RWPE1 (cell line): ENCODE results near the gene ACACB.

Experiments
- CTCF ChIA-PET: fragments of 350-600 bp; sonication (Branson Sonifier 250); formaldehyde crosslinking; extraction: SDS; loops from one replicate; lab custom pipeline; 2021; lab: Yijun Ruan, JAX
- POLR2A ChIA-PET: fragments of 400-600 bp; formaldehyde crosslinking; extraction: SDS; loops from one replicate; lab custom pipeline; 2020; ENCODE audit warnings: antibody characterized with exemption; ENCODE audit not compliant: low non-redundant PET; lab: Yijun Ruan, JAX
- DNase-seq: peaks from one replicate; pipeline ENCODE4 v3.0.0; 2012; ENCODE audit warnings: low spot score
- H3K27ac ChIP-seq: fragments of 450-650 bp; 2 replicates; pipeline ENCODE4 v1.5.1; 2017
- TF ChIP-seq, protein P1 (sequence below): fragments of 450-650 bp; conservative IDR thresholded peaks from 2 replicates; pipeline ENCODE4 v1.5.1; 2017; ENCODE audit warnings: low read depth, mild to moderate bottlenecking

ACACB gene

DNA sequence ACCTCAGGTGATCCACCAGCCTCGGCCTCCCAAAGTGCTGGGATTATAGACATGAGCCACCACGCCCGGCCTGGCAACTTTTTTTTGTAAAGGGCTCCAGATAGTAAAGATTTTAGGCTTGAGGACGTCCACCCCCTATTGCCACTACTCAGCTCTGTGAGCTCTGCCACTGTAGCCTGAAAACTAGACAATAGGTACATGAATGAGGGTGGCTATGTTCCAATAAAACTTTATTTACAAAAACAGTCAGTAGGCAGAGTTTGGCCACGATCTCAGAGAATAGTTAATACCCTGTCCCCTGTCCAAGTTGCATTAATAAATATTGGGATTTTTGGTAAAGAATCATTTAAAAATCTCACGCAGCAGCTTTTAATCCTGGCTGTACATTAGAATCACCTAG lies 102.6 kb downstream of the ACACB start:
- POLR2A ChIA-PET = no interaction called here
- CTCF ChIA-PET = no interaction called here
- DNase-seq = no peak
- no peak overlapping the region for H3K27ac ChIP-seq
- TF ChIP-seq, protein P1, sequence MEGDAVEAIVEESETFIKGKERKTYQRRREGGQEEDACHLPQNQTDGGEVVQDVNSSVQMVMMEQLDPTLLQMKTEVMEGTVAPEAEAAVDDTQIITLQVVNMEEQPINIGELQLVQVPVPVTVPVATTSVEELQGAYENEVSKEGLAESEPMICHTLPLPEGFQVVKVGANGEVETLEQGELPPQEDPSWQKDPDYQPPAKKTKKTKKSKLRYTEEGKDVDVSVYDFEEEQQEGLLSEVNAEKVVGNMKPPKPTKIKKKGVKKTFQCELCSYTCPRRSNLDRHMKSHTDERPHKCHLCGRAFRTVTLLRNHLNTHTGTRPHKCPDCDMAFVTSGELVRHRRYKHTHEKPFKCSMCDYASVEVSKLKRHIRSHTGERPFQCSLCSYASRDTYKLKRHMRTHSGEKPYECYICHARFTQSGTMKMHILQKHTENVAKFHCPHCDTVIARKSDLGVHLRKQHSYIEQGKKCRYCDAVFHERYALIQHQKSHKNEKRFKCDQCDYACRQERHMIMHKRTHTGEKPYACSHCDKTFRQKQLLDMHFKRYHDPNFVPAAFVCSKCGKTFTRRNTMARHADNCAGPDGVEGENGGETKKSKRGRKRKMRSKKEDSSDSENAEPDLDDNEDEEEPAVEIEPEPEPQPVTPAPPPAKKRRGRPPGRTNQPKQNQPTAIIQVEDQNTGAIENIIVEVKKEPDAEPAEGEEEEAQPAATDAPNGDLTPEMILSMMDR = no peak

DNA sequence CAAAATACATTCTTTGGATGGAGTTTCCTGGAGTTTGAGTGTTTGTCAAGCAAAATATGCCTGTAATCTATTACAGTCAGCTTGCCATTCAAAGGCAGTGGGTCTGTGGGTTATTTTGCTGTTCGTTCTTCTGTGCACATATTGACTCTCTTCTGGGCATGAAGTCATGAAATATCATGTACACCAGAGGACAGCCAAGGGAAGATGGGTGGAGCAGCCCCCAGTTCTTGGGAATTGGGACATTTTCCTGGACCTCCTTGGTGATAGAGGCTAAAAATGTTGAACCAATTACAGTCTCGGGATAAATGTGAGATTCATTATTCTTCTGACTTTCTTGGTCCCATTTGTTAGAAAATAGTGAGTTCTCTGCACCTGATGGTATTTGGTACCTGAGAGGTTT lies 103.6 kb downstream of the ACACB start:
- no peak for DNase-seq
- ChIA-PET POLR2A (no interaction called here), CTCF (no interaction called here)
- TF ChIP-seq, protein P1 = no peak
- H3K27ac ChIP-seq = no peak overlapping the region

DNA sequence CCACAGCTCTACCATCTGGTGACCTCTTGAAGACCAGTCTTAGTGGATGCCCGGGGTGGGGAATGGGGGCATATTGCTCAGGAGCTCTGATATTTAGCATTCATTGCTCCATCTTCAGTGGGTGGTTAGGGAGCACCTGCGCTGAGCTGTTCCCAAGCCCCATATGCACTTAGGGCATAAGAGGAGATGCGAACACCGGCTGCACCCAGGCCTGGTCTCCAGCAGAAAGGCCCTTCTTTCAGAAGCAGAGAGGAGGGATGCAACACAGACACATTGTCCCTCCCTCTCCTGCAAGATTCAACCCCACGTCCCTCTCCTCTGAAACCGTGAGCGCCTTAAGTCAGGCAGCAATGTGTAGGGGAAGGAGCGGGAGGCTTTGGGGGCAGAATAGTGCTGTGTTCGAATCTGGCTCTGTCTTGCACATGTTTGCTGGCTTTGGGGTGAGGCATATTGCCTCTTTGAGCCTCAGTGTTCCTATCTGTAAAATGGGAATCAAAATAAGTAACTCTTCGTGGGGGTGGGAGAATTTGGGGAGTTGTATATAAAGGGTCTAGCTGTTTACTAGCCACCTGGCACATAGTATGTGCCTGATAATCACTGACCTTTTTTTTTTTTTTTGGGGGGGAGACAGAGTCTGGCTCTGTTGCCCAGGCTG lies 105.0 kb downstream of the ACACB start:
- TF ChIP-seq, protein P1 = no peak
- no peak overlapping the region for H3K27ac ChIP-seq
- ChIA-PET POLR2A (no interaction called here), CTCF (interaction anchor here (0.6 to 0.7 kb wide), 2 partner anchors 241 to 1442 kb away, joined by 3 to 4 read pairs; no protein-coding TSS in a partner anchor)
- no peak for DNase-seq

DNA sequence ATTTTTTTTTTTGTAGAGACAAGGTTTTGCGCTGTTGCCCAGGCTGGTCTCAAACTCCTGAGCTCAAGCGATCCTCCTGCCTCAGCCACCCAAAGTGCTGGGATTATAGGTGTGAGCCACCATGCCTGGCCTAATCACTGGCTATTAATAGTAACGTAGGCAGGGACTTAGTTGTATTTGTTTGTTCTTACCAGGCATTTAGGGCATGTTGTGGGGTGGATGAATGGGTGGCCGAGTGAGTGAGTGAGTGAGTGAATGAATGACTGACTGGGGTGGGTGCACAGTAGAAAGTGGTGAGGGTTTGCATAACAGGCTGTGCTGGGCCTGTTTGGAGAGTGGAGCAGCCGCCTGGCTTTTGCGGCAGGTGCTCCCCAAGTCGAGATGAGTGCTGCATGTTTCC lies 105.7 kb downstream of the ACACB start:
- ChIA-PET CTCF (interaction anchor here (0.7 kb wide), 1 partner anchor 241 kb away, joined by 3 read pairs; no protein-coding TSS in a partner anchor), POLR2A (no interaction called here)
- H3K27ac ChIP-seq = no peak overlapping the region
- no peak for DNase-seq
- TF ChIP-seq, protein P1 = no peak

DNA sequence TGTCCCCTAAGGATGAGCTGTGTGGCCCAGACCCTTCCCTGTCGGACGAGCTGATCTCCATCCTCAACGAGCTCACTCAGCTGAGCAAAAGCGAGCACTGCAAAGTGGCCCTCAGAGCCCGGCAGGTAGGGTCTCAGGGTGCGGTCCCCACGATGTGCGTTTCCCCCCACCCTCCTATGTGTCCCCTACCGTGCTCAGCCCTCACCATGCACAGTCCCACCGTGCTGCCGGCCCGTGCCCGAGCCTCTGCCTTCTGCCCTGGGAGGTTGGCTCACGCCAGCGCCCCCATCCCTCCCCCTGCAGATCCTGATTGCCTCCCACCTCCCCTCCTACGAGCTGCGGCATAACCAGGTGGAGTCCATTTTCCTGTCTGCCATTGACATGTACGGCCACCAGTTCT lies 106.1 kb downstream of the ACACB start:
- TF ChIP-seq, protein P1 = no peak
- POLR2A ChIA-PET = no interaction called here
- no peak for DNase-seq
- no peak overlapping the region for H3K27ac ChIP-seq
- CTCF ChIA-PET = interaction anchor here (0.7 kb wide), 2 partner anchors 163 to 240 kb away, joined by 3 read pairs; no protein-coding TSS in a partner anchor

DNA sequence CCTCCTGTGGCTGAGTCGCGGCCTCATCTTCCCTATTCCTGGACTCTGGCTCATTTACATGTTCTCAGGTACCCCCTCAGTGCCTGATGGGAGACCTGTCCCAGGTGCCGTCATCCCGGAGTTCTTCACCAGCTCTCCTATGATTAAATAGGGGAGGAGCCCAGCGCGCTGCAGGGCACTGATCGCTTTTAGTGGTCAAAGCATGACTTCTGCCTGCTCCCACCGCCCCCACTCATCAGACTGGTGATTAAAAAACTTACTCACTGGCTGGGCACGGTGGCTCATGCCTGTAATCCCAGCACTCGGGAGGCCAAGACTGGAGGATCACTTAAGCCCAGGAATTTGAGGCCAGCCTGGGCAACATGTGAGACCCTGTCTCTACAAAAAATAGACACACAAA lies 106.8 kb downstream of the ACACB start:
- no peak for DNase-seq
- ChIA-PET CTCF (interaction anchor here (0.7 kb wide), 1 partner anchor 162 kb away, joined by 3 read pairs; no protein-coding TSS in a partner anchor), POLR2A (interaction anchor here (0.5 kb wide), 1 partner anchor 492 kb away, joined by 4 read pairs; no protein-coding TSS in a partner anchor)
- TF ChIP-seq, protein P1 = no peak
- H3K27ac ChIP-seq = no peak overlapping the region
